C4-2B (cell line): ENCODE measurements around the gene XPNPEP1.

ENCODE experiments used
- CTCF ChIP-seq: fragments of 450-650 bp; conservative IDR thresholded peaks from 2 replicates; pipeline ENCODE4 v1.5.1; 2017; ENCODE audit warnings: mild to moderate bottlenecking
- ZFX ChIP-seq: fragments of 450-650 bp; IDR thresholded peaks from 2 replicates; pipeline ENCODE4 v1.6.1; 2017

- no peak for TF ChIP-seq CTCF
- TF ChIP-seq ZFX: no peak
Observed at GRCh38 chr10:109820620-109821405, 102.5 kb downstream of the XPNPEP1 start.
